GM20431 (cell line): ENCODE results near the gene ITGB8.

Experiments used
- in situ Hi-C: fragments of 300-500 bp; cut with MseI, MboI; formaldehyde crosslinking; loops from one replicate; pipeline ENCODE4 v1.15.0; 2020; ENCODE audit warnings: low sequenced_read_pairs; ENCODE audit not compliant: unreplicated experiment

The ITGB8 gene

GRCh38 chr7:20330239-20330927, at the start of gene ITGB8:
ITGB8 (plus strand) TSS chr7:20330900; CDS start chr7:20331807, 907 bp downstream.
- in situ Hi-C loops, result loop anchor here (25.0 kb wide), 1 partner anchor 257 kb away; no protein-coding TSS in a partner anchor

GRCh38 chr7:20282959-20283358, 47.7 kb upstream of the ITGB8 start:
- in situ Hi-C loops, result no loop called here

GRCh38 chr7:20283385-20283784, 47.3 kb upstream of the ITGB8 start:
- in situ Hi-C loops, result no loop called here

GRCh38 chr7:20284003-20284770, 46.5 kb upstream of the ITGB8 start:
- in situ Hi-C loops, result no loop called here

- in situ Hi-C loops, result no loop called here
Measured at GRCh38 chr7:20284771-20285143, 45.9 kb upstream of the ITGB8 start.

- in situ Hi-C loops, result no loop called here
Measured at GRCh38 chr7:20287317-20287716, 43.4 kb upstream of the ITGB8 start.

GRCh38 chr7:20288036-20288435, 42.7 kb upstream of the ITGB8 start:
- in situ Hi-C loops, result no loop called here

- in situ Hi-C loops, result no loop called here
Measured at GRCh38 chr7:20290505-20291111, 40.1 kb upstream of the ITGB8 start.

GRCh38 chr7:20293336-20293735, 37.4 kb upstream of the ITGB8 start:
- in situ Hi-C loops, result no loop called here

- in situ Hi-C loops, result no loop called here
Measured at GRCh38 chr7:20296444-20296843, 34.3 kb upstream of the ITGB8 start.

- in situ Hi-C loops, result no loop called here
Measured at GRCh38 chr7:20296901-20297300, 33.8 kb upstream of the ITGB8 start.

- in situ Hi-C loops, result no loop called here
Measured at GRCh38 chr7:20298486-20298901, 32.2 kb upstream of the ITGB8 start.

GRCh38 chr7:20299145-20299544, 31.6 kb upstream of the ITGB8 start:
- in situ Hi-C loops, result no loop called here

GRCh38 chr7:20299647-20300312, 30.9 kb upstream of the ITGB8 start:
- in situ Hi-C loops, result loop anchor here (25.0 kb wide), 1 partner anchor 87 kb away; the partner anchor contains the start of gene MACC1

- in situ Hi-C loops, result loop anchor here (25.0 kb wide), 1 partner anchor 89 kb away; the partner anchor contains the start of gene MACC1
Measured at GRCh38 chr7:20301311-20301939, 29.3 kb upstream of the ITGB8 start.

- in situ Hi-C loops, result loop anchor here (25.0 kb wide), 1 partner anchor 90 kb away; the partner anchor contains the start of gene MACC1
Measured at GRCh38 chr7:20302300-20302699, 28.4 kb upstream of the ITGB8 start.

- in situ Hi-C loops, result loop anchor here (25.0 kb wide), 1 partner anchor 91 kb away; the partner anchor contains the start of gene MACC1
Measured at GRCh38 chr7:20302891-20303290, 27.8 kb upstream of the ITGB8 start.

- in situ Hi-C loops, result loop anchor here (25.0 kb wide), 1 partner anchor 92 kb away; the partner anchor contains the start of gene MACC1
Measured at GRCh38 chr7:20304366-20304765, 26.3 kb upstream of the ITGB8 start.

GRCh38 chr7:20305726-20306125, 25.0 kb upstream of the ITGB8 start:
- in situ Hi-C loops, result loop anchor here (25.0 kb wide), 1 partner anchor 93 kb away; the partner anchor contains the start of gene MACC1
